ENCODE results near the gene TRIM36.

TRIM36 gene

GRCh38 chr5:115180165-115180709 is 10.5 kb upstream of the TRIM36 start:
- FAIRE-seq (no peak), DNase-seq (ENCODE audit: insufficient read length, low spot score) (no peak)

GRCh38 chr5:115179394-115180164 is 9.9 kb upstream of the TRIM36 start:
- FAIRE-seq (no peak), DNase-seq (ENCODE audit: insufficient read length, low spot score) (no peak)
- no peak for TF ChIP-seq POLR2A (IDR thresholded peaks at IDR 0.05; ENCODE audit: low read depth, low read length)

More at GRCh38 chr5:115180165-115180709, 10.5 kb upstream of the TRIM36 start:
- TF ChIP-seq POLR2A (IDR thresholded peaks at IDR 0.05; ENCODE audit: low read depth, low read length), result no peak

- no peak for DNase-seq (ENCODE audit: insufficient read length, low spot score)
These were observed 9.3 kb upstream of the TRIM36 start for GRCh38 chr5:115179030-115179393.

GRCh38 chr5:115170929-115171510 is 1.3 kb upstream of the TRIM36 start:
- FAIRE-seq (no peak), DNase-seq (ENCODE audit: insufficient read length, low spot score) (no peak)
- no peak for TF ChIP-seq POLR2A (IDR thresholded peaks at IDR 0.05; ENCODE audit: low read depth, low read length)

More at GRCh38 chr5:115179030-115179393, 9.3 kb upstream of the TRIM36 start:
- TF ChIP-seq POLR2A (IDR thresholded peaks at IDR 0.05; ENCODE audit: low read depth, low read length), result no peak
- no peak for FAIRE-seq

GRCh38 chr5:115170134-115170928 is 623 bp upstream of the TRIM36 start:
- DNase-seq (ENCODE audit: insufficient read length, low spot score) (no peak), FAIRE-seq (no peak)
- 0 out of 2 replicates have a peak, but pooled peaks have one; percentile 23 for TF ChIP-seq POLR2A (IDR thresholded peaks at IDR 0.05; ENCODE audit: low read depth, low read length)

- TF ChIP-seq POLR2A (IDR thresholded peaks at IDR 0.05; ENCODE audit: low read depth, low read length), result no peak
- DNase-seq (ENCODE audit: insufficient read length, low spot score), result peak; percentile 52
- no peak for FAIRE-seq
These were observed 750 bp downstream of the TRIM36 start for GRCh38 chr5:115168829-115169486.

GRCh38 chr5:115166744-115167393 is 2.8 kb downstream of the TRIM36 start:
- no peak for TF ChIP-seq POLR2A (IDR thresholded peaks at IDR 0.05; ENCODE audit: low read depth, low read length)
- DNase-seq (ENCODE audit: insufficient read length, low spot score) (no peak), FAIRE-seq (no peak)

GRCh38 chr5:115165790-115166189 is 3.9 kb downstream of the TRIM36 start:
- FAIRE-seq (no peak), DNase-seq (ENCODE audit: insufficient read length, low spot score) (no peak)
- TF ChIP-seq POLR2A (IDR thresholded peaks at IDR 0.05; ENCODE audit: low read depth, low read length), result no peak

- TF ChIP-seq POLR2A (IDR thresholded peaks at IDR 0.05; ENCODE audit: low read depth, low read length), result no peak
- no peak for FAIRE-seq
- no peak for DNase-seq (ENCODE audit: insufficient read length, low spot score)
These were observed 8.7 kb downstream of the TRIM36 start for GRCh38 chr5:115160975-115161475.

GRCh38 chr5:115151208-115151805 is 18.4 kb downstream of the TRIM36 start:
- DNase-seq (ENCODE audit: insufficient read length, low spot score), result no peak
- FAIRE-seq, result no peak
- TF ChIP-seq POLR2A (IDR thresholded peaks at IDR 0.05; ENCODE audit: low read depth, low read length), result no peak

- no peak for TF ChIP-seq POLR2A (IDR thresholded peaks at IDR 0.05; ENCODE audit: low read depth, low read length)
- no peak for DNase-seq (ENCODE audit: insufficient read length, low spot score)
- no peak for FAIRE-seq
These were observed 19.2 kb downstream of the TRIM36 start for GRCh38 chr5:115150512-115150911.

- DNase-seq (ENCODE audit: insufficient read length, low spot score), result no peak
- no peak for TF ChIP-seq POLR2A (IDR thresholded peaks at IDR 0.05; ENCODE audit: low read depth, low read length)
- FAIRE-seq, result no peak
These were observed 22.7 kb downstream of the TRIM36 start for GRCh38 chr5:115147052-115147451.

GRCh38 chr5:115136294-115136693 is 33.4 kb downstream of the TRIM36 start:
- FAIRE-seq, result no peak
- DNase-seq (ENCODE audit: insufficient read length, low spot score), result no peak
- TF ChIP-seq POLR2A (IDR thresholded peaks at IDR 0.05; ENCODE audit: low read depth, low read length), result no peak

All from H54 (cell line).